ENCODE data around the gene ATP11B.

GRCh38 chr3:182807061-182807460 is 13.8 kb downstream of the ATP11B start:
- TF ChIP-seq, protein P1, sequence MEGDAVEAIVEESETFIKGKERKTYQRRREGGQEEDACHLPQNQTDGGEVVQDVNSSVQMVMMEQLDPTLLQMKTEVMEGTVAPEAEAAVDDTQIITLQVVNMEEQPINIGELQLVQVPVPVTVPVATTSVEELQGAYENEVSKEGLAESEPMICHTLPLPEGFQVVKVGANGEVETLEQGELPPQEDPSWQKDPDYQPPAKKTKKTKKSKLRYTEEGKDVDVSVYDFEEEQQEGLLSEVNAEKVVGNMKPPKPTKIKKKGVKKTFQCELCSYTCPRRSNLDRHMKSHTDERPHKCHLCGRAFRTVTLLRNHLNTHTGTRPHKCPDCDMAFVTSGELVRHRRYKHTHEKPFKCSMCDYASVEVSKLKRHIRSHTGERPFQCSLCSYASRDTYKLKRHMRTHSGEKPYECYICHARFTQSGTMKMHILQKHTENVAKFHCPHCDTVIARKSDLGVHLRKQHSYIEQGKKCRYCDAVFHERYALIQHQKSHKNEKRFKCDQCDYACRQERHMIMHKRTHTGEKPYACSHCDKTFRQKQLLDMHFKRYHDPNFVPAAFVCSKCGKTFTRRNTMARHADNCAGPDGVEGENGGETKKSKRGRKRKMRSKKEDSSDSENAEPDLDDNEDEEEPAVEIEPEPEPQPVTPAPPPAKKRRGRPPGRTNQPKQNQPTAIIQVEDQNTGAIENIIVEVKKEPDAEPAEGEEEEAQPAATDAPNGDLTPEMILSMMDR (IDR thresholded peaks at IDR 0.05) = no peak
- TF ChIP-seq POLR2A (IDR thresholded peaks at IDR 0.05) (no peak), EP300 (IDR thresholded peaks at IDR 0.05) (no peak)
